Activated naive CD4-positive, alpha-beta T cell treated with anti-CD3 and anti-CD28 coated beads, Interleukin-2, amount 50 U/mL, for 24 hours (primary cell): ENCODE measurements around the gene GNE.
"Not testable (repeated sequence)": the region's sequence is repeated elsewhere in the genome, so short reads cannot be mapped to it uniquely, and the experiment has no call there.

Experiments used
- H3K27ac Mint-ChIP-seq: one replicate; pipeline ENCODE4 v1.8.0; 2021; ENCODE audit warnings: mild to moderate bottlenecking, mixed read lengths
- H3K27me3 Mint-ChIP-seq: one replicate; pipeline ENCODE4 v1.8.0; 2021; ENCODE audit warnings: mixed read lengths
- H3K36me3 Mint-ChIP-seq: one replicate; pipeline ENCODE4 v1.8.0; 2021; ENCODE audit warnings: mixed read lengths
- H3K4me1 Mint-ChIP-seq: one replicate; pipeline ENCODE4 v1.8.0; 2021; ENCODE audit warnings: mixed read lengths
- H3K4me3 Mint-ChIP-seq: one replicate; pipeline ENCODE4 v1.8.0; 2021; ENCODE audit warnings: mild to moderate bottlenecking, mixed read lengths
- H3K9me3 Mint-ChIP-seq: one replicate; pipeline ENCODE4 v1.8.0; 2021; ENCODE audit warnings: mixed read lengths

The GNE gene

GRCh38 chr9:36282275-36282674 is 24.0 kb upstream of the GNE start:
- H3K4me1 Mint-ChIP-seq = no peaks in the 10 kb centered on the region

GRCh38 chr9:36280989-36281388 is 22.7 kb upstream of the GNE start:
- no peaks in the 10 kb centered on the region for H3K9me3 Mint-ChIP-seq
- H3K4me3 Mint-ChIP-seq = no peak overlapping the region
- no peaks in the 10 kb centered on the region for H3K27me3 Mint-ChIP-seq
- no peaks in the 10 kb centered on the region for H3K4me1 Mint-ChIP-seq
- H3K27ac Mint-ChIP-seq = no peak overlapping the region
- peaks cover 2% of the 10 kb centered on the region for H3K36me3 Mint-ChIP-seq

More at GRCh38 chr9:36282275-36282674, 24.0 kb upstream of the GNE start:
- Mint-ChIP-seq H3K27me3 (no peaks in the 10 kb centered on the region), H3K9me3 (no peaks in the 10 kb centered on the region), H3K36me3 (peaks cover 2% of the 10 kb centered on the region), H3K27ac (no peak overlapping the region), H3K4me3 (no peak overlapping the region)

GRCh38 chr9:36278243-36278642 is 20.0 kb upstream of the GNE start:
- H3K9me3 Mint-ChIP-seq = no peaks in the 10 kb centered on the region
- H3K27me3 Mint-ChIP-seq = no peaks in the 10 kb centered on the region
- no peaks in the 10 kb centered on the region for H3K36me3 Mint-ChIP-seq
- H3K4me3 Mint-ChIP-seq = no peak overlapping the region
- no peaks in the 10 kb centered on the region for H3K4me1 Mint-ChIP-seq
- no peak overlapping the region for H3K27ac Mint-ChIP-seq

GRCh38 chr9:36276781-36277181 is 18.5 kb upstream of the GNE start:
- Mint-ChIP-seq H3K4me1 (no peaks in the 10 kb centered on the region), H3K36me3 (no peaks in the 10 kb centered on the region), H3K4me3 (no peak overlapping the region), H3K27me3 (no peaks in the 10 kb centered on the region), H3K27ac (no peak overlapping the region), H3K9me3 (no peaks in the 10 kb centered on the region)

- Mint-ChIP-seq H3K27ac (no peak overlapping the region), H3K4me1 (no peaks in the 10 kb centered on the region), H3K36me3 (no peaks in the 10 kb centered on the region), H3K9me3 (no peaks in the 10 kb centered on the region), H3K27me3 (no peaks in the 10 kb centered on the region), H3K4me3 (no peak overlapping the region)
Measured at GRCh38 chr9:36276254-36276653, 18.0 kb upstream of the GNE start.

GRCh38 chr9:36275060-36275459 is 16.8 kb upstream of the GNE start:
- H3K4me3 Mint-ChIP-seq = no peak overlapping the region
- H3K9me3 Mint-ChIP-seq = no peaks in the 10 kb centered on the region
- no peaks in the 10 kb centered on the region for H3K36me3 Mint-ChIP-seq
- H3K4me1 Mint-ChIP-seq = no peaks in the 10 kb centered on the region
- no peak overlapping the region for H3K27ac Mint-ChIP-seq
- H3K27me3 Mint-ChIP-seq = no peaks in the 10 kb centered on the region

GRCh38 chr9:36273354-36273753 is 15.1 kb upstream of the GNE start:
- not testable (repeated sequence) for H3K4me1 Mint-ChIP-seq, H3K4me3 Mint-ChIP-seq, H3K27ac Mint-ChIP-seq, H3K9me3 Mint-ChIP-seq, H3K27me3 Mint-ChIP-seq, H3K36me3 Mint-ChIP-seq

GRCh38 chr9:36268007-36268427 is 9.8 kb upstream of the GNE start:
- H3K4me3 Mint-ChIP-seq = no peak overlapping the region
- H3K9me3 Mint-ChIP-seq = no peaks in the 10 kb centered on the region
- H3K36me3 Mint-ChIP-seq = no peaks in the 10 kb centered on the region
- no peaks in the 10 kb centered on the region for H3K27me3 Mint-ChIP-seq
- no peaks in the 10 kb centered on the region for H3K4me1 Mint-ChIP-seq
- no peak overlapping the region for H3K27ac Mint-ChIP-seq

GRCh38 chr9:36264896-36265295 is 6.6 kb upstream of the GNE start:
- no peak overlapping the region for H3K27ac Mint-ChIP-seq

GRCh38 chr9:36263683-36264082 is 5.4 kb upstream of the GNE start:
- no peak overlapping the region for H3K27ac Mint-ChIP-seq
- H3K4me3 Mint-ChIP-seq = no peak overlapping the region
- no peaks in the 10 kb centered on the region for H3K27me3 Mint-ChIP-seq
- H3K4me1 Mint-ChIP-seq = peaks cover 1% of the 10 kb centered on the region
- no peaks in the 10 kb centered on the region for H3K36me3 Mint-ChIP-seq
- H3K9me3 Mint-ChIP-seq = no peaks in the 10 kb centered on the region

More at GRCh38 chr9:36264896-36265295, 6.6 kb upstream of the GNE start:
- Mint-ChIP-seq H3K27me3 (no peaks in the 10 kb centered on the region), H3K36me3 (no peaks in the 10 kb centered on the region), H3K4me1 (no peaks in the 10 kb centered on the region), H3K9me3 (no peaks in the 10 kb centered on the region), H3K4me3 (no peak overlapping the region)

GRCh38 chr9:36258996-36259533 is 817 bp upstream of the GNE start:
- Mint-ChIP-seq H3K36me3 (no peaks in the 10 kb centered on the region), H3K4me3 (peak overlapping the region; percentile 96), H3K27me3 (no peaks in the 10 kb centered on the region), H3K9me3 (no peaks in the 10 kb centered on the region), H3K4me1 (peaks cover 12% of the 10 kb centered on the region), H3K27ac (peak overlapping the region; percentile 96)

- Mint-ChIP-seq H3K27me3 (no peaks in the 10 kb centered on the region), H3K9me3 (no peaks in the 10 kb centered on the region), H3K4me1 (peaks cover 16% of the 10 kb centered on the region), H3K4me3 (no peak overlapping the region), H3K36me3 (peaks cover 3% of the 10 kb centered on the region), H3K27ac (no peak overlapping the region)
Measured at GRCh38 chr9:36251428-36251827, 6.8 kb downstream of the GNE start.

- Mint-ChIP-seq H3K9me3 (no peaks in the 10 kb centered on the region), H3K27me3 (no peaks in the 10 kb centered on the region), H3K4me1 (peaks cover 16% of the 10 kb centered on the region), H3K27ac (peak overlapping the region; percentile 53), H3K36me3 (peaks cover 7% of the 10 kb centered on the region), H3K4me3 (no peak overlapping the region)
Measured at GRCh38 chr9:36250079-36250478, 8.2 kb downstream of the GNE start.

- Mint-ChIP-seq H3K27ac (no peak overlapping the region), H3K4me3 (no peak overlapping the region), H3K4me1 (peaks cover 16% of the 10 kb centered on the region), H3K9me3 (no peaks in the 10 kb centered on the region), H3K27me3 (no peaks in the 10 kb centered on the region), H3K36me3 (peaks cover 8% of the 10 kb centered on the region)
Measured at GRCh38 chr9:36249189-36249588, 9.1 kb downstream of the GNE start.

GRCh38 chr9:36248061-36248460 is 10.2 kb downstream of the GNE start:
- H3K36me3 Mint-ChIP-seq, H3K9me3 Mint-ChIP-seq, H3K27me3 Mint-ChIP-seq, H3K4me3 Mint-ChIP-seq, H3K27ac Mint-ChIP-seq: not testable (repeated sequence)
- peaks cover 16% of the 10 kb centered on the region for H3K4me1 Mint-ChIP-seq

GRCh38 chr9:36247356-36247755 is 10.9 kb downstream of the GNE start:
- Mint-ChIP-seq H3K4me3 (no peak overlapping the region), H3K36me3 (peaks cover 9% of the 10 kb centered on the region), H3K27ac (no peak overlapping the region), H3K27me3 (no peaks in the 10 kb centered on the region), H3K9me3 (no peaks in the 10 kb centered on the region), H3K4me1 (peaks cover 16% of the 10 kb centered on the region)

- peaks cover 9% of the 10 kb centered on the region for H3K36me3 Mint-ChIP-seq
- no peak overlapping the region for H3K4me3 Mint-ChIP-seq
Measured at GRCh38 chr9:36245906-36246305, 12.3 kb downstream of the GNE start.

More at GRCh38 chr9:36245906-36246305, 12.3 kb downstream of the GNE start:
- no peak overlapping the region for H3K27ac Mint-ChIP-seq
- peaks cover 9% of the 10 kb centered on the region for H3K4me1 Mint-ChIP-seq
- no peaks in the 10 kb centered on the region for H3K27me3 Mint-ChIP-seq
- no peaks in the 10 kb centered on the region for H3K9me3 Mint-ChIP-seq
